NT2/D1 (cell line): Measurements from ENCODE around the gene SLC25A53.
"Not testable (repeated sequence)": the region's sequence is repeated elsewhere in the genome, so short reads cannot be mapped to it uniquely, and the experiment has no call there.

Source experiments
- YY1 ChIP-seq: IDR thresholded peaks from 2 replicates; pipeline ENCODE4 v1.6.1; 2011; ENCODE audit not compliant: insufficient read length, insufficient read depth
- ZNF274 ChIP-seq: IDR thresholded peaks from 2 replicates; pipeline ENCODE4 v1.6.1; 2011; ENCODE audit warnings: mild to moderate bottlenecking, low read depth, low read length

DNA sequence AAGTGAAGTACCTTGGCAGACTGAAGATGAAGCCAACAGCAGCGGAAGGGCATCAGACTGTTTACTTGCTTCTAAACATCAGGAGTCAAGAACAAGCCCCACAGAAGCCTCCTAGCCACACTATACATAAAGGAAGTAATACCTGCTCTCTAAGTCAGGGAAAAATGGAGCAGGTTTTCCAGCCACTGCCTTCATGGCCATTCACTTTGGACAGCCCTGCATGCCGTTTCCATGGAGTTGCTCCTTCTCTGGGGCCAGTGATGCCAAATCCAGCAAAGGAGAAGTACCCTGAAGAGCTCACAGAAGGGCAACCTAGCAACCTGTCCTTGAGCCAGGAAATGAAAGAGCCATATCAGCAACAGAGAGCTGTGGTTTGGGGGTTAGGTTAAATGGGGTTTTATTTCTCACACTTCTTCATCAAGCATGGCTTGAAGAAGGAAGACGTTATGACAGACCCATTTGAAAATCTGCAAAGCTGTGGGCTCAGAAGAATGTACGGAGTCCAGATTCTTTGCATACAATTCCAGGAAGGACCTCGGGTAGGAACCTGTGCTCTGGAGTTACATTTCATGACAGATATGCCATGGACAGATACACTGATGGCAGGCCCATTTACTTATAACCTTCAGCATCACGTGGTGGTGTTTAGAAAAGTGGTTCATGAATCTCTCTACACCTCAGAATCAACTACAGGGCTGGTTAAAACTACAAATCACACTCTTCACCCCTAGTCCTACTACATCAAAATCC, 46.1 kb downstream of the SLC25A53 start:
- not testable (repeated sequence) for TF ChIP-seq YY1, ZNF274
